ENCODE measurements around the gene APBA2.

GRCh38 chr15:28989239-28989830 lies 103.6 kb downstream of the APBA2 start:
- TF ChIP-seq CTCF (IDR thresholded peaks at IDR 0.05) (no peak), POLR2A (IDR thresholded peaks at IDR 0.05) (no peak)

Data from heart left ventricle (tissue), 13 donors.